ENCODE results near the gene SPARCL1.

- TF ChIP-seq CTCF (IDR thresholded peaks at IDR 0.05) (no peak), POLR2A (IDR thresholded peaks at IDR 0.05) (no peak)
Observed at GRCh38 chr4:87557348-87557747, 28.2 kb upstream of the SPARCL1 start.
